GM10266 (cell line): ENCODE data around the gene KIRREL1.

Experiments
- DNase-seq: peaks from one replicate; pipeline ENCODE4 v3.0.0; 2012; ENCODE audit errors: extremely low spot score
- TF ChIP-seq, protein P1 (sequence below): IDR thresholded peaks from 2 replicates; pipeline ENCODE4 v1.5.1; 2012; ENCODE audit warnings: mild to moderate bottlenecking, low read depth; ENCODE audit not compliant: control insufficient read depth, insufficient read depth; ENCODE audit errors: missing control alignments

The KIRREL1 gene

DNA sequence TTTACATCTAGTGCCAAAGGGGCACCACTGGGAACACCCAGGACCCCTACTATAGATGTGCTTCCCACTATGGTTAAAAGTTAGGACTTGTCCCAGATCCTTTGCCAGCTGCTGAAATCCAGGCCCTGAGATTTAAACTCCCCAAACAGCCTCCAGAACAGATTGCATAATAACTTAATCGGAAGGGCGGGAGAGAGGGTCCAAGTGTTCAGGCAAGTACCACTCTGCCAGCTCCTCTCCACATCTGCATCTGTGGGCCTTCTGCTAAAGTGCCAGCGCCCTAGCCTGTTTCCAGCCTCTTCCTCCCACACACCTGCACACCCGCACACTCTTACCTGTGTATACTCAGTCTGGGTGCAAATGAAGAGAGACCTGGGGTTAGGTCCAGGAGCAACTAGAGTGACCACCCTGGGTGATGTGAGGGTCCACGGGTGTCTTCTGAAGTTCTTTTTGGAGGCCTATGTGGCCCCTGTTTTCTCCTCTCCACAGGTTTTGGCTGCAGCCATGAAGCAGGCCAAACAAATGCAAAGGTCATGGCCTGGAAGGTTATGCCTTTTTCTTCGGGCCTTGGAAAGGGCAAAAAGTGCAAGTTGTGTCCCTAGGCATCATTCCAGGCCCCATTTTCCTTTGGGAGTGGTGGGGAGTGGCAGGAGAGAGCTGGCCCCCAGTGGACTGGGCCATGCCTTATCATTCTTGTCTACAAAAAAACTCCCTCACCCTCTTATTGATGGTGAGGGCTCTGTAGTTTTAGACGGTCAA is 29.3 kb downstream of the KIRREL1 start:
- no peak for DNase-seq
- TF ChIP-seq, protein P1, sequence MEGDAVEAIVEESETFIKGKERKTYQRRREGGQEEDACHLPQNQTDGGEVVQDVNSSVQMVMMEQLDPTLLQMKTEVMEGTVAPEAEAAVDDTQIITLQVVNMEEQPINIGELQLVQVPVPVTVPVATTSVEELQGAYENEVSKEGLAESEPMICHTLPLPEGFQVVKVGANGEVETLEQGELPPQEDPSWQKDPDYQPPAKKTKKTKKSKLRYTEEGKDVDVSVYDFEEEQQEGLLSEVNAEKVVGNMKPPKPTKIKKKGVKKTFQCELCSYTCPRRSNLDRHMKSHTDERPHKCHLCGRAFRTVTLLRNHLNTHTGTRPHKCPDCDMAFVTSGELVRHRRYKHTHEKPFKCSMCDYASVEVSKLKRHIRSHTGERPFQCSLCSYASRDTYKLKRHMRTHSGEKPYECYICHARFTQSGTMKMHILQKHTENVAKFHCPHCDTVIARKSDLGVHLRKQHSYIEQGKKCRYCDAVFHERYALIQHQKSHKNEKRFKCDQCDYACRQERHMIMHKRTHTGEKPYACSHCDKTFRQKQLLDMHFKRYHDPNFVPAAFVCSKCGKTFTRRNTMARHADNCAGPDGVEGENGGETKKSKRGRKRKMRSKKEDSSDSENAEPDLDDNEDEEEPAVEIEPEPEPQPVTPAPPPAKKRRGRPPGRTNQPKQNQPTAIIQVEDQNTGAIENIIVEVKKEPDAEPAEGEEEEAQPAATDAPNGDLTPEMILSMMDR, result no peak

DNA sequence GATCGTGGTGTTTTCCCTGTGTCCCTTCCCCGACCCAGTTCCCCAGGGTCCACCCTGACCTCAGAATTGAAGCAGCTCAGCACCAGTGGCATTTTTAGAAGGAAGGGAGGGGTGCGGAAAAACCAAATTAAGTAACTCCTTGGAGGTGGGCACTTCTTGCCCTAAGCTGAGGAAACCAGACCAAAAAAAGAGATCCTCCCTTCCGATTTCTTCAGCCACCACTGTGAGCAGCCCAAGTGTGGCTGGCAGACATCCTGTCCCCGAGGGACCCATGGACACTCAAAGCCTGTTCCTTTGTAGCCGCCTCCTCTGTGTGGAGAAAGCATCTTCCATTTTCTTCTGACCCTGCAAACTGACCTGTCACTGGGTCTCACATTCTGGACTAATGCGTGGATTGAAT is 31.3 kb downstream of the KIRREL1 start:
- DNase-seq, result no peak
- TF ChIP-seq, protein P1, result no peak

DNA sequence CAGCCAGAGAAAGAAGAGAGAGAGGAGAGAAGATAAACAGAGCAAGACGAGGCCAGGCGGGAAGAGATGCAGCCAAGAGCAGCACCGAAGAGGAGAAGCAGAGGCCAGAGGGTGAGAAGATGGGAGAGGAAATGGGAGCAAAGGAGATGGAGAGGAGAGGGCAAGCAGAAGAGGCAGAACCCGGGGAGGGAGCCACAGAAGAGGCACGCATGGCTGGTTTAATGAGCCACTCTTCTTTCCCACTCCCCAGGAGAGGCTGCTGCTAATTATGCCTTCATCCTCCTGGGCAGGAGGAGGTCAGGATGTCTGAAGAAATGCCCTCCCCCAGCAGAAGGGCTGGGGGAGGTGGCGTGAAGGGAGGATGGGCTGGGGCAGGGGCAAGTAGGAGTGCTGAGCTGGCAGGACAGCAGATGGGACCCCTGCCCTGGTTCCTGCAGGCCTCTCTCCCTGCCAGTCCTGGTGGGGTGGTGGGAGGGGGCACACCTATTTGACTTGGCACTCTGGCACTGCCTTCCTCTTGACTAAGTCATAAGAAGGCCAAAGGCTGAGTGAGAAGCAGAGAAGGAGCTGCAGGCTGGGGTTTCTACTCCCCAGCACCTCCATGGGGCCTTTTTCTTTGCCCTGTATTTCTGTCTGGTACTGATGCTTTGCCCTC is 32.3 kb downstream of the KIRREL1 start:
- TF ChIP-seq, protein P1, result no peak
- no peak for DNase-seq

DNA sequence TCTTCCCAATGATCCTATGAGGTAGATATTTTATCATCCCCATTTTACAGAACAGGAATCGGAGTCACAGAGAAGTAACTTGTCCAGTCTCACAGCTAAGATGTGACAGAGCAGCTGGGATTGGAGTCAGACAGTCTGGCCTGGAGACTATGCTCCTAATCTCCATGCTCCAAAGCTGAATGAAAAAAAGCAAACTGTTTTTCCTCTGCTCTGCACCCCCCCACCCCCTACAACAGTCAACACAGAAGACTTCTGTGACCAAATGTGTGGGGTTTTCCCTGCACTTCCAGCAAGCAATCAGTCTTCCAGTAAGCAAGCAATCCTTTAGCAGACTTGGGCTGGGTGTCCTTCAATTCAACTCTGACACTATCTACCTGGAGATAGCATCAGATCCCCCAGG is 33.2 kb downstream of the KIRREL1 start:
- TF ChIP-seq, protein P1, result no peak
- no peak for DNase-seq

DNA sequence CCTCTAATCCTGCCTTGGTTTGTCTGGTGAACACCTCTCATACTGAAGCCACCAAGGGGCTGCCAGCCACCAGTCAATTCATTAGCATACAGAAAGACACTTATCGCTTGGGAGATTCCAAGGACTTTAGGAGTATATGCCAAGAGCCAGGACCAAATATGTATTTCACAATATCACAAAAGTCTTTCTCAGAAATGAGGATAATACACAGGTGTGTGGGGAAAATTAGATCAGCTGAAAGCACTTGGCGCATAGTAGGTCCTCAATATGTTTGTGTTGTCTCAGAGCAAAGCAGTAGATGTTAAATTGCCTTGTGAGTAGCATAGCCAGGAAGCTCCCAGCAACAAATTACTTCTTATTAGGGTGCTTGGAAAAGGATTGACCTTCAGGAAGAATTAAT is 34.1 kb downstream of the KIRREL1 start:
- DNase-seq, result no peak

DNA sequence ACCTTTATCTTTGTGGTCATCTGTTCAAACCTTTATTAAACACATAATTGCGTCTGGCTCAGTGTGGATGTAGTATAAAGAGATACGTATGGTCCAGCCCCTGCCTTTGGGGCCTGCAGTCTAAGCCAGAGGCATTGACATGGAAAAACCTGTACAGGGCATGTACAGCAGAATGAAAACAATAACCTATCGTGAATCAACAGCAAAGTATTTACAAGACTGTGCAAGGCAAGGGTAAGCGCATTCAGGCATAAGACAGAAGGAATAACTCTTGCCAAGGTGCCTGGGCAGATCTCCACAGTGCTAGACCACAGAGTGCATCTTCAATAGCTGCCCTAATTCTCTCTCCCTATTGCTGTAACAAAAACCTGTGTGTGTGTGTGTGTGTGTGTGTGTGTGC is 35.5 kb downstream of the KIRREL1 start:
- no peak for DNase-seq
- TF ChIP-seq, protein P1, result no peak

More for the DNA sequence above, 34.1 kb downstream of the KIRREL1 start:
- TF ChIP-seq, protein P1, result no peak

DNA sequence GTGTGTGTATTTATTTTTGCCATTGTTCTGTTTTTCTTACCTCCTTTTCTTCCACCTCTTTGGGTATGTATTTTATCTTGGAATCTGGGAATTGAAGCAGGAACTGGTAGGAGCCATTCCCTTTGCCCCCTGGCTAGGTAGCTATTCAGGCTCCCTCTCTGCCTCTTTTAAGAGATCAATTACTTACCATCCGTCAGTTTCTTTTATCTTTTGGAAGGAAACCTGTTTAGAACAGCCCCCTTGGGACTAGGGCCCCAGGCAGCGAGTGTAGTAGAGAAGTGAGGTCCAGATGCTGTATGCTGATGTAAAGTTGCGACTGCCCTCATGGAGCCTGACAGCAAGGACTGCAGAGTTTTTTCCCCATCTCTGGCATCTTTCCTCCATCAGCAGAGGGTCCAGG is 41.6 kb downstream of the KIRREL1 start:
- DNase-seq, result no peak
- TF ChIP-seq, protein P1, result no peak
